Brain microvascular endothelial cell (primary cell): Measurements from ENCODE around the gene SMOC1.

Experiments used
- DNase-seq: peaks from one replicate; pipeline ENCODE4 v3.0.0-alpha.2; 2020
- H3K27ac ChIP-seq: fragments of 250-450 bp; sonication (Bioruptor Pico); 2 replicates; pipeline ENCODE4 v1.5.1; 2020; ENCODE audit warnings: mild to moderate bottlenecking, moderate library complexity
- H3K27me3 ChIP-seq: fragments of 250-450 bp; sonication (Bioruptor Pico); replicated peaks from 2 replicates; pipeline ENCODE4 v1.5.1; 2020; ENCODE audit warnings: mild to moderate bottlenecking
- H3K36me3 ChIP-seq: fragments of 250-450 bp; sonication (Bioruptor Pico); replicated peaks from 2 replicates; pipeline ENCODE4 v1.5.1; 2020; ENCODE audit warnings: mild to moderate bottlenecking
- H3K4me3 ChIP-seq: 2 replicates; pipeline ENCODE4 v1.5.1; 2011; ENCODE audit warnings: low read depth, mild to moderate bottlenecking, control low read depth, low read length, moderate library complexity
- in situ Hi-C: cut with HindIII; loops from 2 replicates; pipeline ENCODE4 v1.10.0; 2017; ENCODE audit warnings: low sequenced_read_pairs, low pct_ligation_motif_present
- TF ChIP-seq, protein P1 (sequence below): IDR thresholded peaks from 2 replicates; pipeline ENCODE4 v1.5.1; 2011; ENCODE audit warnings: low read depth, mild to moderate bottlenecking, moderate library complexity, low read length, control low read depth, inconsistent platforms; ENCODE audit errors: missing control alignments

The SMOC1 gene

GRCh38 chr14:70064136-70064865, 185.1 kb downstream of the SMOC1 start:
- no peaks in the 10 kb centered on the region for H3K27me3 ChIP-seq
- no peak overlapping the region for H3K27ac ChIP-seq
- in situ Hi-C loops = no loop called here
- DNase-seq = no peak
- no peak overlapping the region for H3K4me3 ChIP-seq
- no peaks in the 10 kb centered on the region for H3K36me3 ChIP-seq
- TF ChIP-seq, protein P1, sequence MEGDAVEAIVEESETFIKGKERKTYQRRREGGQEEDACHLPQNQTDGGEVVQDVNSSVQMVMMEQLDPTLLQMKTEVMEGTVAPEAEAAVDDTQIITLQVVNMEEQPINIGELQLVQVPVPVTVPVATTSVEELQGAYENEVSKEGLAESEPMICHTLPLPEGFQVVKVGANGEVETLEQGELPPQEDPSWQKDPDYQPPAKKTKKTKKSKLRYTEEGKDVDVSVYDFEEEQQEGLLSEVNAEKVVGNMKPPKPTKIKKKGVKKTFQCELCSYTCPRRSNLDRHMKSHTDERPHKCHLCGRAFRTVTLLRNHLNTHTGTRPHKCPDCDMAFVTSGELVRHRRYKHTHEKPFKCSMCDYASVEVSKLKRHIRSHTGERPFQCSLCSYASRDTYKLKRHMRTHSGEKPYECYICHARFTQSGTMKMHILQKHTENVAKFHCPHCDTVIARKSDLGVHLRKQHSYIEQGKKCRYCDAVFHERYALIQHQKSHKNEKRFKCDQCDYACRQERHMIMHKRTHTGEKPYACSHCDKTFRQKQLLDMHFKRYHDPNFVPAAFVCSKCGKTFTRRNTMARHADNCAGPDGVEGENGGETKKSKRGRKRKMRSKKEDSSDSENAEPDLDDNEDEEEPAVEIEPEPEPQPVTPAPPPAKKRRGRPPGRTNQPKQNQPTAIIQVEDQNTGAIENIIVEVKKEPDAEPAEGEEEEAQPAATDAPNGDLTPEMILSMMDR = no peak

GRCh38 chr14:70067810-70068209, 188.6 kb downstream of the SMOC1 start:
- in situ Hi-C loops = no loop called here
- H3K36me3 ChIP-seq = no peaks in the 10 kb centered on the region
- TF ChIP-seq, protein P1 = no peak
- DNase-seq = no peak
- H3K4me3 ChIP-seq = no peak overlapping the region
- H3K27me3 ChIP-seq = no peaks in the 10 kb centered on the region
- no peak overlapping the region for H3K27ac ChIP-seq

GRCh38 chr14:70069186-70069585, 190.0 kb downstream of the SMOC1 start:
- no peak for DNase-seq
- in situ Hi-C loops = no loop called here
- Histone ChIP-seq H3K4me3 (no peak overlapping the region), H3K36me3 (no peaks in the 10 kb centered on the region), H3K27ac (no peak overlapping the region), H3K27me3 (no peaks in the 10 kb centered on the region)
- TF ChIP-seq, protein P1 = no peak

DNA sequence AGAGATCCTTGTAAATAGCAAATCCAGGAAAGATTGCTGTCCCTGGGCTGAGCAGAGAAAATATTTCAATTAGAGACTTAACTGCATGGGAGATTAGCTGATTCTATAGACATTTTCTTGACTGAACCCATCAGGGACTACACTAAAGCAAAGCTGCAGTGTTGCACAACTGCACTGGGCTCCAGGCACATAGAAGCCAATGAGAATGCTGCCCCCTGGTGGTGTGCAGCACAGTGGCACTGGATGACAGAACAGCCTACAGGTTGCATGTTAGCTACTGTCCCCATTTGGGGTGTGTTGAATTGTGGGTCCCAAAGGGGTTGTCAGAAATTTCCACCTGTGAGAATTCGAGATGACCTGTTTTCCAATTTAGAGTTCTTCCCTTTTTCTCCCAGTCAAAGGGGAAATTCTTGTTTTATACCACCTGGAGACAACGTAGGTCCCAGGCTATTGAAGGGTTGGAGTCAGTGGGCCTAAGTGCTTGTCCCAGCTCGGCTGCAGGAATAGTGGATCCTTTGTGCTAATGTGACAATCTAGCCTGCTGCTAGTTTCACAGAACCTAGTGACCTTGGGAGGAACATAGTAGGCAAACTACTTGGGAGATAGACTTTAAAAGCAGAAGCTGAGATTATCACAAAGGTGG, 194.8 kb downstream of the SMOC1 start:
- in situ Hi-C loops = no loop called here

DNA sequence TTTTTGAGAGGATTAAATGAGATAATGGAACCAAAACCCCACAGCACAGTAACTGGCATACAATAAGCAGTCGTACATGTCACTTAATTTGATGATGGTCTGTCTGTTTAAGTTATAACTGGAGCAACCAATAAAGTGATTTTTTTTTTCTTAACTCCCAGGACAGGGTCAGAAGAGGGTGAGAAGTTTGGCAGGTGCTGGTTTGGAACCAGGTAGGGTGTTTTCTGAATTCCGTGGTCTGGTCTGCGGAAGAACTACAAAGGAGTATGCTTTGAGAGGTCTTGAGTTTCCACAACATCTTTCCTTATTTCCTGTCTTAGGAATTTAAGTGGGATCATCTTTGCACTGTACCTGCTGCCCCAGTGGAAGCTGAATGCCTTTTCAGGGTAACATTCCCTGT, 197.8 kb downstream of the SMOC1 start:
- TF ChIP-seq, protein P1 = no peak
- Histone ChIP-seq H3K36me3 (no peaks in the 10 kb centered on the region), H3K27me3 (no peaks in the 10 kb centered on the region), H3K4me3 (no peak overlapping the region), H3K27ac (no peak overlapping the region)
- no peak for DNase-seq
- in situ Hi-C loops = no loop called here

More for the DNA sequence above, 194.8 kb downstream of the SMOC1 start:
- no peaks in the 10 kb centered on the region for H3K36me3 ChIP-seq
- no peaks in the 10 kb centered on the region for H3K27me3 ChIP-seq
- no peak overlapping the region for H3K4me3 ChIP-seq
- H3K27ac ChIP-seq = no peak overlapping the region
- TF ChIP-seq, protein P1 = peak; percentile 87
- DNase-seq = peak; percentile 49
